ENCODE measurements around the gene PTP4A1. TPM values are rescaled to one million over a fixed set of nuclear protein-coding genes. Genes with fewer than 3 reads are reported as not detected.
"Not testable (repeated sequence)": the region's sequence is repeated elsewhere in the genome, so short reads cannot be mapped to it uniquely, and the experiment has no call there.

The PTP4A1 gene
- total RNA-seq = 10 to 100 TPM; 23.0 to 29.6 TPM

DNA sequence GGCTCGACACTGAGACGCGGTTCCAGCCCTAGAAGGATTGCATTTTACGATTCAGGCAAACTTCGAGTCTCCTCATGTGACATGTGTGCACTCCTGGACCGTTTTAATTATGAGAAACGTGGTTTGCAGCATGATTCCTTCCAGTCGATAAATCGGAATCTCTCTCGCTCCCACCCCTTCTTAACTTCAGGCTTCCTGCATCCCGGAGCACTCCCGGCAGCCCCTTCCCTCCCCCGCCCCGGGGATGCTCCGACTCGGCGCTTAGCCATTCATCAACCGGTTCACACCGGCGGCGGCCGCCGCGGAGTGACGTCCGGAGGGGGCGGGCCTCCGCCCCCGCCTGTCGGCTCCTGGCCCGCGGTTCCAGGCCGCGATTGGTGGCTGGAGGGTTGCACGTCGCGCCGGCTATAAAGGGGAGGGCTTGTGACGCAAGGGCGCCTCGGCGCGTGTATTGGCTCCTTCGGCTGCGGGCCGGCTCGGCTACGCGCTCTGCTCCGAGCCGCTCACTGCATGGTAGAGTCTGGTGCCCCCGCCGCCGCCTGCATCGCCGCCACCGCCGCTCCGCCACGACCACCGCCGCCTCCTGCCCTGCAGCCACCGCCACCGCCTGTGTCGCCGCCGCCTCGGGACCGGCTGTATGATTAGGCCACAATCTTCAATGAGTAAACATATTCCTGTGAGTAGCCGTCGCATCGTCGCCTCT is at the start of gene PTP4A1, which contains the start of gene LOC128125822:
Gene PTP4A1, plus strand, starts transcription at position 437 of the 703 bp plus-strand sequence. CDS start 4,401 bp downstream, outside the sequence.
Gene LOC128125822, plus strand, starts transcription at position 437 of the 703 bp plus-strand sequence.
- Histone ChIP-seq H3K27ac (peak within 1 kb of the TSS; percentile 97 to 98), H3K27me3 (replicated peaks; ENCODE audit: insufficient read depth) (no peaks in the 10 kb centered on the region), H3K9me3 (no peaks in the 10 kb centered on the region), H3K4me1 (ENCODE audit: control insufficient read depth in 1 of 2, low read depth in 2 of 2) (peaks cover 16 to 28% of the 10 kb centered on the region in 2 donors), H3K36me3 (peaks cover 2% of the 10 kb centered on the region), H3K4me3 (peak within 1 kb of the TSS; percentile 95)
- no peak for TF ChIP-seq CTCF (IDR thresholded peaks at IDR 0.05)
- DNase-seq (ENCODE audit: low spot score) (peak; percentile 89), ATAC-seq (ENCODE audit: insufficient number of reproducible peaks, low FRiP score, low read depth) (peak; percentile 93)

GRCh38 chr6:63522911-63523287 is 49.4 kb upstream of the PTP4A1 start:
- H3K4me3 ChIP-seq; H3K27ac ChIP-seq; H3K4me1 ChIP-seq (ENCODE audit: control insufficient read depth in 1 of 2, low read depth in 2 of 2); H3K9me3 ChIP-seq; ATAC-seq (ENCODE audit: insufficient number of reproducible peaks, low FRiP score, low read depth); DNase-seq (ENCODE audit: low spot score); H3K36me3 ChIP-seq; H3K27me3 ChIP-seq (replicated peaks; ENCODE audit: insufficient read depth): not testable (repeated sequence)

DNA sequence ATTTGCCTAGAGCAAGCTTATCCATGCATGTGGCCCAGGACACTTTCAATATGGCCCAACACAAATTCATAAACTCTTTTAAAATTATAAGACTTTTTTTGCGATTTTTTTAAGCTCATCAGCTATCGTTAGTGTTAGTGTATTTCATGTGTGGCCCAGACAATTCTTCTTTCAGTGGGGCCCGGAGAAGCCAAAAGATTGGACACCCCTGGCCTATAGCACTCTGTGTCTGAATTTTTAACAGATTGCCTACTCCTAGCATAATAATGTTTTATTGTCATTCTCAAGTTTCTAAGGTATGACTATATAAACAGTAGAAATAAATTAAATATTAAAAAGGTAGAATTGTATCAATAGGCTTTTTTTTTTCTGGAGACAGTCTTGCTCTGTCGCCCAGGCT is 48.6 kb upstream of the PTP4A1 start:
- no peaks in the 10 kb centered on the region for H3K9me3 ChIP-seq
- no peak for TF ChIP-seq CTCF (IDR thresholded peaks at IDR 0.05)
- H3K4me1 ChIP-seq (ENCODE audit: control insufficient read depth in 1 of 2, low read depth in 2 of 2) = no peaks in the 10 kb centered on the region
- no peak overlapping the region for H3K4me3 ChIP-seq
- no peak for ATAC-seq (ENCODE audit: insufficient number of reproducible peaks, low FRiP score, low read depth)
- H3K27ac ChIP-seq = no peak overlapping the region
- no peaks in the 10 kb centered on the region for H3K36me3 ChIP-seq
- no peaks in the 10 kb centered on the region for H3K27me3 ChIP-seq (replicated peaks; ENCODE audit: insufficient read depth)
- DNase-seq (ENCODE audit: low spot score) = no peak

DNA sequence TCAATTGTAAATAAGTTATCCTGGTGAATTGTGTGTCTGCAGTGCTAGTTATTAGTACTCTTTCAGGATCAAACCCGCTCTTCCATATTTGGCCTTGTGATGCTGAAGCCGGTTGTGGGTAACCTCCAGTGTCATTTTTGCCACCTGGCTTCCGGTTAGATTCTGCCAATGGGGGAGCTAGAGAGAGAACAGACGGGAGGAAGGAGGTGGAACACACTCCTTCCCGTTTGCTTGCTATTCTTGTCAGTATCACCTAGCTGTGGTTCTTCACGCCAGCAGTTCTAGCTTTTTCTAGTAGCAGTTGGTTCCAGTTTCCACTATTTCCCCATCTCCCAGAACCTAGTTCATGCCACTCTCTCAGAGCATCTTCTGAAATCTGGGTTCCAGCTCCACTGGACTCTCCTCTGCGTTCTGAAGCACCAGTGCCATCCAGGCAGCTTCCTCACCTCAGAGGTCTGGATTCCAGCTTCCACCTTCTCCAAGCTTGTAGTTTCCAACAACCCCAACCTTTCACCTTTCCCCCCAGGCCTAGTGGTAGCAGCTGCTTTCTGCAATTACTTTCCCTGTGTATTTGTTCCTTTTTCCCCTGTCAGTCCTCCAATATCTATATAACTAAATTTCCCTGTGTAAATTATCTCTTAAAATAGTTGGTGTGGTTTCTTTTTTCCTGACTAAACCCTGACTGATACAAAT is 46.9 kb upstream of the PTP4A1 start:
- no peak overlapping the region for H3K4me3 ChIP-seq
- no peaks in the 10 kb centered on the region for H3K9me3 ChIP-seq
- H3K4me1 ChIP-seq (ENCODE audit: control insufficient read depth in 1 of 2, low read depth in 2 of 2) = no peaks in the 10 kb centered on the region
- ATAC-seq (ENCODE audit: insufficient number of reproducible peaks, low FRiP score, low read depth) (no peak), DNase-seq (ENCODE audit: low spot score) (no peak)
- no peak for TF ChIP-seq CTCF (IDR thresholded peaks at IDR 0.05)
- H3K36me3 ChIP-seq = no peaks in the 10 kb centered on the region
- no peaks in the 10 kb centered on the region for H3K27me3 ChIP-seq (replicated peaks; ENCODE audit: insufficient read depth)
- H3K27ac ChIP-seq = no peak overlapping the region

DNA sequence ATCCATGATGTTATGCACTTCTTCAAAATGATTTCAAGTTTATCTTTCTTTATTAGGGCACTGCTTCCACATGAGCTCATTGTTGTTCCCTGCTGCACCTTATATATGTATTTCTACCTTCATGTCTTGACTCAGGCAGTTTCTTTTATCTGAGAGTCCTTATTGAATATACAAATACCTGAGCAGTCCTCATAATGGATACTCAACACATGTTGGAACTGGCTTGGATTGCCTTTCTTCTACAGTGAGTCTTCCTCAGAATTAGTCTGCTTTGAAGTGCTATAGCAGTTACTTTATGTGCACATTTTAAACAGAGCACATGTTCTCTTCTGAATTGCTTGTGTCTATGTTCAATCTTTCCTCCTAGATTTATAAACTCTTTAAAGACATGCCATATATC is 45.3 kb upstream of the PTP4A1 start:
- TF ChIP-seq CTCF (IDR thresholded peaks at IDR 0.05) = no peak
- H3K27ac ChIP-seq = no peak overlapping the region
- ATAC-seq (ENCODE audit: insufficient number of reproducible peaks, low FRiP score, low read depth) = no peak

More for the DNA sequence above, 45.3 kb upstream of the PTP4A1 start:
- Histone ChIP-seq H3K4me3 (no peak overlapping the region), H3K27me3 (replicated peaks; ENCODE audit: insufficient read depth) (no peaks in the 10 kb centered on the region), H3K9me3 (no peaks in the 10 kb centered on the region), H3K4me1 (ENCODE audit: control insufficient read depth in 1 of 2, low read depth in 2 of 2) (no peaks in the 10 kb centered on the region), H3K36me3 (no peaks in the 10 kb centered on the region)
- no peak for DNase-seq (ENCODE audit: low spot score)

All from thoracic aorta (tissue), 2 donors.